Mammary epithelial cell (primary cell): Measurements from ENCODE around the gene CXCL14.

Experiments
- CTCF ChIP-seq, 2 donors: IDR thresholded peaks in 1 of 2; conservative IDR thresholded peaks in 1 of 2; 2 replicates each; pipeline ENCODE4 v1.5.1; 2011 to 2012; ENCODE audit warnings: inconsistent platforms in 2 of 2, low read length in 2 of 2, mild to moderate bottlenecking in 2 of 2, control low read depth in 1 of 2, low read depth in 1 of 2; ENCODE audit not compliant: insufficient read depth in 1 of 2; ENCODE audit errors: extremely low read depth in 1 of 2
- EZH2 ChIP-seq: IDR thresholded peaks from 2 replicates; pipeline ENCODE4 v1.6.1; 2012; ENCODE audit warnings: low read length, inconsistent platforms, borderline replicate concordance

- TF ChIP-seq CTCF (conservative IDR thresholded peaks at IDR 0.05 in 1 of 2, IDR thresholded peaks at IDR 0.05 in 1 of 2; ENCODE audit: extremely low read depth in 1 of 2, insufficient read depth in 1 of 2, low read depth in 1 of 2, low read length in 2 of 2) (peak; percentile 58 to 74), EZH2 (no peak)
These were observed 8.9 kb downstream of the CXCL14 start for GRCh38 chr5:135569755-135570452.
